Measurements from ENCODE around the gene LAMA2.

LAMA2 gene

DNA sequence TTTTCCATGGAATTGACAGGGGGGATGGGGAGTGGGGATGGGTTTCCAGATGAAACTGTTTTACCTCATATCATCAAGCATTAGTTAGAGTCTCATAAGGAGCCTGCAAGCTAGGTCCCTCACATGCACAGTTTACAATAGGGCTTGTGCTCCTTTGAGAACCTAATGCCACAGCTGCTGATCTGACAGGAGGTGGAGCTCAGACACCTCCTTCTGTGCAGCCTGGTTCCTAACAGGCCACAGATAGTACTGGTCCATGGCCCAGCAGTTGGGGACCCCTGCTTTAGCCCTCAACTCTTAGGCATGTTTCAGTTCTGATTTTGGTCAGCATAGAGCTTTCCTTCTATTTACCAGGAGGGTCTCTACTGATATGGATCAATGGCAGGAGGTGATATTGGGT is 251.6 kb downstream of the LAMA2 start:
- TF ChIP-seq TAF1 (IDR thresholded peaks at IDR 0.05; ENCODE audit: borderline replicate concordance, insufficient read depth, low read length) (no peak), SIN3A (IDR thresholded peaks at IDR 0.05; ENCODE audit: borderline replicate concordance, insufficient read depth, low read length) (no peak), FOXP2 (optimal IDR thresholded peaks at IDR 0.05; ENCODE audit: borderline replicate concordance, extremely low read depth, extremely low read length, insufficient read depth) (no peak), POLR2AphosphoS5 (IDR thresholded peaks at IDR 0.05; ENCODE audit: low read depth, low read length) (no peak)
- TF ChIP-seq, protein P1, sequence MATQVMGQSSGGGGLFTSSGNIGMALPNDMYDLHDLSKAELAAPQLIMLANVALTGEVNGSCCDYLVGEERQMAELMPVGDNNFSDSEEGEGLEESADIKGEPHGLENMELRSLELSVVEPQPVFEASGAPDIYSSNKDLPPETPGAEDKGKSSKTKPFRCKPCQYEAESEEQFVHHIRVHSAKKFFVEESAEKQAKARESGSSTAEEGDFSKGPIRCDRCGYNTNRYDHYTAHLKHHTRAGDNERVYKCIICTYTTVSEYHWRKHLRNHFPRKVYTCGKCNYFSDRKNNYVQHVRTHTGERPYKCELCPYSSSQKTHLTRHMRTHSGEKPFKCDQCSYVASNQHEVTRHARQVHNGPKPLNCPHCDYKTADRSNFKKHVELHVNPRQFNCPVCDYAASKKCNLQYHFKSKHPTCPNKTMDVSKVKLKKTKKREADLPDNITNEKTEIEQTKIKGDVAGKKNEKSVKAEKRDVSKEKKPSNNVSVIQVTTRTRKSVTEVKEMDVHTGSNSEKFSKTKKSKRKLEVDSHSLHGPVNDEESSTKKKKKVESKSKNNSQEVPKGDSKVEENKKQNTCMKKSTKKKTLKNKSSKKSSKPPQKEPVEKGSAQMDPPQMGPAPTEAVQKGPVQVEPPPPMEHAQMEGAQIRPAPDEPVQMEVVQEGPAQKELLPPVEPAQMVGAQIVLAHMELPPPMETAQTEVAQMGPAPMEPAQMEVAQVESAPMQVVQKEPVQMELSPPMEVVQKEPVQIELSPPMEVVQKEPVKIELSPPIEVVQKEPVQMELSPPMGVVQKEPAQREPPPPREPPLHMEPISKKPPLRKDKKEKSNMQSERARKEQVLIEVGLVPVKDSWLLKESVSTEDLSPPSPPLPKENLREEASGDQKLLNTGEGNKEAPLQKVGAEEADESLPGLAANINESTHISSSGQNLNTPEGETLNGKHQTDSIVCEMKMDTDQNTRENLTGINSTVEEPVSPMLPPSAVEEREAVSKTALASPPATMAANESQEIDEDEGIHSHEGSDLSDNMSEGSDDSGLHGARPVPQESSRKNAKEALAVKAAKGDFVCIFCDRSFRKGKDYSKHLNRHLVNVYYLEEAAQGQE (IDR thresholded peaks at IDR 0.05; ENCODE audit: insufficient read depth in 1 of 2, low read depth in 2 of 2, low read length in 2 of 2) = no peak

DNA sequence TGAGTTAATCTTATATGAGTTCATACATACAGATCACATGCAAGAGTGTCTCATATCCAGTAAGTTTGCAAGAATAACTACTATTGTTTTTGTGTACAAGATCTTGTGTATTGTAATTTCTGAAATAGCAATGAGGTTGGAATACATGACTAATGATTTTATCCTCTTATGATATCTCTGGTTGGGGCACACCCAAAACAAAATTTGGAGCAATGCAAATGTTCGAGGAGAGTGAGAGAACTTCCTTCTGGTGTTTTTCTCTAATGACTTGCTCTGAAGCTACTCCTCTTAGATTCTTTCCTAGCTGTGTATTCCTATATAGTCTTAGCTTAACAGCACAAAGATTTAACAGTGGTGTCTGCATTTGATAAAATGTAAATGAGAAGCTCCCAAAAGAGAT is 252.5 kb downstream of the LAMA2 start:
- TF ChIP-seq FOXP2 (optimal IDR thresholded peaks at IDR 0.05; ENCODE audit: borderline replicate concordance, extremely low read depth, extremely low read length, insufficient read depth) (no peak), POLR2AphosphoS5 (IDR thresholded peaks at IDR 0.05; ENCODE audit: low read depth, low read length) (no peak), SIN3A (IDR thresholded peaks at IDR 0.05; ENCODE audit: borderline replicate concordance, insufficient read depth, low read length) (no peak), TAF1 (IDR thresholded peaks at IDR 0.05; ENCODE audit: borderline replicate concordance, insufficient read depth, low read length) (no peak)
- TF ChIP-seq, protein P1 (IDR thresholded peaks at IDR 0.05; ENCODE audit: insufficient read depth in 1 of 2, low read depth in 2 of 2, low read length in 2 of 2) = no peak

DNA sequence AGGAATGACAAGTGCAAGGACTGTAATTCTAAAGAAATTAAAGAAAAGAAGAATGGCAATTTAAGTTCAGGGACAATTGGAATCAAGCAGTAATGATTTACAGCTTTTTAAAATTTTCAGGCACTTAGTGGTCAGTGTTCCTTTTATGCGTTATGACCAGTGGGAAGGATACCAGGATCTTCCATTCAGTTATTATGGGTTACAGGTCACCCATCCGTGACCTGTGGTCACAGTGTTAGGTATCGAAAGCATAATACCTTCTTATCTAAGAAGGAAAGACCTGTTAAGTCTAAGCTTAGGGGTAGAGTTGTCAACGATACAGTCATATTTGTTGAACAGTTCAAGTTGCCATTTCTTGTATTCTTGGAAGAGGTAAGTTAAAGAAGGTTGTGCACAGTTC is 253.8 kb downstream of the LAMA2 start:
- TF ChIP-seq TAF1 (IDR thresholded peaks at IDR 0.05; ENCODE audit: borderline replicate concordance, insufficient read depth, low read length) (no peak), SIN3A (IDR thresholded peaks at IDR 0.05; ENCODE audit: borderline replicate concordance, insufficient read depth, low read length) (no peak), FOXP2 (optimal IDR thresholded peaks at IDR 0.05; ENCODE audit: borderline replicate concordance, extremely low read depth, extremely low read length, insufficient read depth) (no peak), POLR2AphosphoS5 (IDR thresholded peaks at IDR 0.05; ENCODE audit: low read depth, low read length) (no peak)
- TF ChIP-seq, protein P1 (IDR thresholded peaks at IDR 0.05; ENCODE audit: insufficient read depth in 1 of 2, low read depth in 2 of 2, low read length in 2 of 2) = no peak

DNA sequence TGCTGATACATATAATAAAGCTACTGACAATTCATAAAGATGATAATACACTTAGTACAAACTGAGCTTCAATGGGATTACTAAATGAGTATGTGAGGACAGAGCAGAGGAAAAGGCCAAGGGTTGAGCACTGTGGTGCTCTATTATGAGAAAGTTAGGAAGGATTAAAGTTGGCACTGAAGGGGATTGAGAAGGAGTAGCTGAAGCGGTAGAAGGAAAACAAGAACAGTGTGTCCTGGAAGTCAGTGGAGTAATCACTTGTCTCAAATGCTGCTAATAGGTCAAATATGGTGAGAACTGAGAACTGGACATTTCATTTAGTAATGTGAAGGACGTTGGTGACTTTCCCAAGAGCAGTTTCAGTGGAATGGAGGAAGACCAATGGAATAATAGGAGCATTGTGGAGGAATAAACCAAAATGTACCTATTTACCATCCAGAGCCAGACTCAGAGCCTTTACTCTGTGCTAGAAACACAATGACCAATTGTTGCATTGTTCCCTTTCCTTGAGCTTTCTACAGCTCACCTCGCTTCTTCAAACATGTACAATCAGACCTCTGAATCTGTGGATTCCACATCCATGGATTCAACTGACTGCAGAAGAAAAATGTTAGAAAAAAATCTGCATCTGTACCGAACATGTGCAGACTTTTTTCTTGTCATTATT is 255.9 kb downstream of the LAMA2 start:
- TF ChIP-seq TAF1 (IDR thresholded peaks at IDR 0.05; ENCODE audit: borderline replicate concordance, insufficient read depth, low read length) = no peak
- TF ChIP-seq FOXP2 (optimal IDR thresholded peaks at IDR 0.05; ENCODE audit: borderline replicate concordance, extremely low read depth, extremely low read length, insufficient read depth) = no peak
- TF ChIP-seq POLR2AphosphoS5 (IDR thresholded peaks at IDR 0.05; ENCODE audit: low read depth, low read length) = no peak
- no peak for TF ChIP-seq SIN3A (IDR thresholded peaks at IDR 0.05; ENCODE audit: borderline replicate concordance, insufficient read depth, low read length)
- TF ChIP-seq, protein P1 (IDR thresholded peaks at IDR 0.05; ENCODE audit: insufficient read depth in 1 of 2, low read depth in 2 of 2, low read length in 2 of 2) = no peak

Data from PFSK-1 (cell line).